HepG2 (cell line): ENCODE measurements around the gene CTSZ. TPM values are rescaled to one million over a fixed set of nuclear protein-coding genes. Genes with fewer than 3 reads are reported as not detected.

Experiments
- CHCHD3 ChIP-seq: sonication (generic); formaldehyde crosslinking; IDR thresholded peaks from 2 replicates; pipeline ENCODE4 v1.8.0; 2022; ENCODE audit warnings: mild to moderate bottlenecking, missing genetic modification reagents, moderate library complexity
- CHD4 ChIP-seq: fragments of 200-600 bp; sonication (generic); IDR thresholded peaks from 2 replicates; pipeline ENCODE4 v1.7.0; 2017; ENCODE audit warnings: mild to moderate bottlenecking, low read length, borderline replicate concordance
- ELF3 ChIP-seq: IDR thresholded peaks from 2 replicates; pipeline ENCODE4 v1.6.1; 2016; ENCODE audit warnings: missing genetic modification reagents, missing compliant biosample characterization
- ELF4 ChIP-seq: sonication (generic); formaldehyde crosslinking; IDR thresholded peaks from 2 replicates; pipeline ENCODE4 v1.5.0; 2020; ENCODE audit warnings: missing genetic modification reagents, mild to moderate bottlenecking, moderate library complexity, borderline replicate concordance
- FOXO1 ChIP-seq: sonication (generic); formaldehyde crosslinking; IDR thresholded peaks from 2 replicates; pipeline ENCODE4 v1.4.0; 2020; ENCODE audit warnings: missing genetic modification reagents
- JUND ChIP-seq: sonication (generic); formaldehyde crosslinking; IDR thresholded peaks from 2 replicates; pipeline ENCODE4 v1.8.0; 2022; ENCODE audit warnings: mild to moderate bottlenecking, missing genetic modification reagents
- MBD4 ChIP-seq: IDR thresholded peaks from 2 replicates; pipeline ENCODE4 v1.6.1; 2012; ENCODE audit warnings: low read length, inconsistent platforms, borderline replicate concordance
- MED8 ChIP-seq: sonication (generic); formaldehyde crosslinking; IDR thresholded peaks from 2 replicates; pipeline ENCODE4 v1.8.1; 2023; ENCODE audit warnings: mild to moderate bottlenecking, missing genetic modification reagents; ENCODE audit not compliant: insufficient replicate concordance
- NCOA1 ChIP-seq: sonication (generic); formaldehyde crosslinking; IDR thresholded peaks from 2 replicates; pipeline ENCODE4 v1.9.0; 2021; ENCODE audit warnings: missing genetic modification reagents
- NFE2 ChIP-seq: sonication (generic); formaldehyde crosslinking; IDR thresholded peaks from 2 replicates; pipeline ENCODE4 v1.4.0; 2020; ENCODE audit warnings: missing genetic modification reagents
- NR2F2 ChIP-seq: IDR thresholded peaks from 2 replicates; pipeline ENCODE4 v1.6.1; 2012; ENCODE audit warnings: low read depth, inconsistent platforms, borderline replicate concordance
- PCBP1 ChIP-seq: fragments of 200-400 bp; formaldehyde crosslinking; IDR thresholded peaks from 2 replicates; pipeline ENCODE4 v1.6.1; 2017; ENCODE audit warnings: mild to moderate bottlenecking, low read depth, low read length, borderline replicate concordance
- RAD51 ChIP-seq: fragments of 450-650 bp; IDR thresholded peaks from 2 replicates; pipeline ENCODE4 v1.6.1; 2016; ENCODE audit warnings: borderline replicate concordance
- RBFOX2 ChIP-seq: fragments of 200-400 bp; formaldehyde crosslinking; IDR thresholded peaks from 2 replicates; pipeline ENCODE4 v1.6.1; 2017; ENCODE audit warnings: low read depth, mild to moderate bottlenecking, low read length
- SCMH1 ChIP-seq: sonication (generic); formaldehyde crosslinking; IDR thresholded peaks from 2 replicates; pipeline ENCODE4 v1.9.0; 2021; ENCODE audit warnings: missing genetic modification reagents, mild to moderate bottlenecking, borderline replicate concordance
- SMAD9 ChIP-seq: sonication (generic); formaldehyde crosslinking; IDR thresholded peaks from 2 replicates; pipeline ENCODE4 v1.5.1; 2020; ENCODE audit warnings: mild to moderate bottlenecking, missing genetic modification reagents
- SP140L ChIP-seq: sonication (generic); formaldehyde crosslinking; IDR thresholded peaks from 2 replicates; pipeline ENCODE4 v1.4.0; 2020; ENCODE audit warnings: missing genetic modification reagents, borderline replicate concordance
- STAT5B ChIP-seq: sonication (generic); formaldehyde crosslinking; IDR thresholded peaks from 2 replicates; pipeline ENCODE4 v1.4.0; 2020; ENCODE audit warnings: missing genetic modification reagents
- U2AF1 ChIP-seq: fragments of 200-400 bp; formaldehyde crosslinking; optimal IDR thresholded peaks from 2 replicates; pipeline ENCODE3; 2017; ENCODE audit warnings: mild to moderate bottlenecking, low read depth, low read length
- ZBTB1 ChIP-seq: sonication (generic); formaldehyde crosslinking; IDR thresholded peaks from 2 replicates; pipeline ENCODE4 v1.4.0; 2020; ENCODE audit warnings: missing genetic modification reagents, borderline replicate concordance
- ZNF234 ChIP-seq: sonication (generic); formaldehyde crosslinking; conservative IDR thresholded peaks from 2 replicates; pipeline ENCODE4 v1.5.1; 2020; ENCODE audit warnings: mild to moderate bottlenecking, missing genetic modification reagents
- ZNF274 ChIP-seq: sonication (generic); formaldehyde crosslinking; IDR thresholded peaks from 2 replicates; pipeline ENCODE4 v1.5.1; 2020; ENCODE audit warnings: mild to moderate bottlenecking, missing genetic modification reagents
- ZNF644 ChIP-seq: IDR thresholded peaks from 2 replicates; pipeline ENCODE4 v1.6.1; 2016; ENCODE audit warnings: low read depth
- ZNF780A ChIP-seq: sonication (generic); formaldehyde crosslinking; IDR thresholded peaks from 2 replicates; pipeline ENCODE4 v1.8.0; 2022; ENCODE audit warnings: mild to moderate bottlenecking, missing genetic modification reagents, moderate library complexity
- ZSCAN12 ChIP-seq: sonication (generic); formaldehyde crosslinking; IDR thresholded peaks from 2 replicates; pipeline ENCODE4 v1.9.0; 2021; ENCODE audit warnings: mild to moderate bottlenecking, missing genetic modification reagents
- ZSCAN22 ChIP-seq: sonication (generic); formaldehyde crosslinking; IDR thresholded peaks from 2 replicates; pipeline ENCODE4 v1.4.0; 2020; ENCODE audit warnings: mild to moderate bottlenecking, missing genetic modification reagents
- polyA plus RNA-seq, 8 experiments: library from polyadenylated mRNA; depleted of rRNA in 3 of 8; stranded (reverse) in 7 of 8; unstranded in 1 of 8; fragments of >200 nt; fragmentation: Illumina TruSeq in 4 of 8; extraction: Trizol in 4 of 8; gene quantifications; 2 replicates each; pipeline versions ENCODE4 v1.2.1 to v1.2.3, GENCODE V29; 2011 to 2016; ENCODE audit warnings: low read depth in 4 of 8, missing spikeins in 1 of 8, mixed read lengths in 1 of 8; ENCODE audit not compliant: insufficient read depth in 1 of 8
- total RNA-seq, 5 experiments: library from RNA; depleted of rRNA; stranded (reverse); fragments of >200 nt; fragmentation: Illumina TruSeq; extraction: Trizol; gene quantifications; 2 replicates each; pipeline ENCODE4 v1.2.3, GENCODE V29; 2016; ENCODE audit warnings: low read depth in 1 of 5
- TF ChIP-seq, protein P1 (sequence below): sonication (generic); formaldehyde crosslinking; IDR thresholded peaks from 2 replicates; pipeline ENCODE4 v1.4.0; 2020; ENCODE audit warnings: missing genetic modification reagents
- TF ChIP-seq, protein P2 (sequence below): sonication (generic); formaldehyde crosslinking; IDR thresholded peaks from 2 replicates; pipeline ENCODE4 v1.8.0; 2022; ENCODE audit warnings: missing genetic modification reagents, mild to moderate bottlenecking, moderate library complexity, borderline replicate concordance
- TF ChIP-seq, protein P3 (sequence below): fragments of 450-650 bp; IDR thresholded peaks from 2 replicates; pipeline ENCODE4 v1.6.1; 2016

Gene CTSZ
- total and polyA plus RNA-seq, 2 of the 13 experiments (the other 11 are each of a cell fraction or from before 2014, with no cell fraction given), result 0.33 TPM; not detected in 1

DNA sequence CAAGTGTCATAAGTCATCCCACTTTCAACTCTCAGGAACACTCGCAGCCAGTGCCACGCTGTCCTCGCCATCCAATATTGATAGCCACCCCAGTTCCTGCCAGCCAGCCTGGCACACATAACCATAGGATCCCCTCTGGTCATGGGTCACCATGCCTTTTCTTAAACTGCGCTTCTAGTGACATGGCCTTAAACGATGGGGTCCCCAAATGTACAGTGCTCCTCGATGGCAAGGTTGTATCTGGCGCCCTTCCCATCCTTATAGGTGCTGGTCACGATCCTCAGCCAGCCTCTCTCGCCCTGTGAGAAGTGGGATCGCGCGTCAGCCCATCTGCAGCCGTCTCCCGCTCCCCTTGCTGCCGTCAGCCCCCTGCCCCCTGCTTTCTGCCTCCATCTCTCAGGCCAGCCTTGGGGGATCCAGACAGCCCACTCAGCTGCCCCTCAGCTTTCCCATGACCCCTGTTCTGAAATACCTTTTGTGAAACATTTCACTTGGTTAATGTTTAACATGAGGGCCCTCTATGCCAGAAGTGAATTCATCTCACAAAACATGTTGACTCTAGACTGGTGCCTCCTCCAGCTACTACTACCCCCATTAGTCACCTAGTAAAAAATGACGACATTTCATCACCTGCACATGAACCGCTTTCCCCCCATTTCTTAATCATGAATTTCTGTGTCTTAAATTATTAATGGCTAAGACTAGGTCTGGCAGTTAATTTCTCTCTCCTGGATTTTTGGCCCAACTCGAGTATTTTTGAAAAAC lies 11.4 kb downstream of the CTSZ start (continued):
- TF ChIP-seq MBD4, result no peak
- TF ChIP-seq ELF4 (CRISPR knock-in tag), result no peak
- TF ChIP-seq ZBTB1 (CRISPR knock-in tag), result no peak
- TF ChIP-seq ZNF780A (CRISPR knock-in tag), result no peak
- TF ChIP-seq U2AF1, result no peak
- 0 out of 2 replicates have a peak, but pooled peaks have one; percentile 35 for TF ChIP-seq SP140L
- TF ChIP-seq CHCHD3, result no peak
- TF ChIP-seq SCMH1 (CRISPR knock-in tag), result no peak
- TF ChIP-seq ZSCAN12 (CRISPR knock-in tag), result no peak
- peak; percentile 76; the same call in 1 of the 2 replicates for TF ChIP-seq NCOA1 (CRISPR knock-in tag)
- TF ChIP-seq, protein P1, sequence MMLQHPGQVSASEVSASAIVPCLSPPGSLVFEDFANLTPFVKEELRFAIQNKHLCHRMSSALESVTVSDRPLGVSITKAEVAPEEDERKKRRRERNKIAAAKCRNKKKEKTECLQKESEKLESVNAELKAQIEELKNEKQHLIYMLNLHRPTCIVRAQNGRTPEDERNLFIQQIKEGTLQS (CRISPR knock-in tag), result peak; percentile 56; the same call in 1 of the 2 replicates
- no peak for TF ChIP-seq ZNF644 (CRISPR knock-in tag)
- TF ChIP-seq CHD4, result peak; percentile 70; the same call in 1 of the 2 replicates
- TF ChIP-seq FOXO1 (CRISPR knock-in tag), result no peak; the same call in 1 of the 2 replicates
- TF ChIP-seq, protein P2, sequence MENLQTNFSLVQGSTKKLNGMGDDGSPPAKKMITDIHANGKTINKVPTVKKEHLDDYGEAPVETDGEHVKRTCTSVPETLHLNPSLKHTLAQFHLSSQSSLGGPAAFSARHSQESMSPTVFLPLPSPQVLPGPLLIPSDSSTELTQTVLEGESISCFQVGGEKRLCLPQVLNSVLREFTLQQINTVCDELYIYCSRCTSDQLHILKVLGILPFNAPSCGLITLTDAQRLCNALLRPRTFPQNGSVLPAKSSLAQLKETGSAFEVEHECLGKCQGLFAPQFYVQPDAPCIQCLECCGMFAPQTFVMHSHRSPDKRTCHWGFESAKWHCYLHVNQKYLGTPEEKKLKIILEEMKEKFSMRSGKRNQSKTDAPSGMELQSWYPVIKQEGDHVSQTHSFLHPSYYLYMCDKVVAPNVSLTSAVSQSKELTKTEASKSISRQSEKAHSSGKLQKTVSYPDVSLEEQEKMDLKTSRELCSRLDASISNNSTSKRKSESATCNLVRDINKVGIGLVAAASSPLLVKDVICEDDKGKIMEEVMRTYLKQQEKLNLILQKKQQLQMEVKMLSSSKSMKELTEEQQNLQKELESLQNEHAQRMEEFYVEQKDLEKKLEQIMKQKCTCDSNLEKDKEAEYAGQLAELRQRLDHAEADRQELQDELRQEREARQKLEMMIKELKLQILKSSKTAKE (CRISPR knock-in tag), result peak; percentile 58
- no peak for TF ChIP-seq STAT5B
- no peak for TF ChIP-seq SMAD9 (CRISPR knock-in tag)
- TF ChIP-seq ZNF234 (CRISPR knock-in tag), result no peak
- TF ChIP-seq JUND (CRISPR knock-in tag), result peak; percentile 54; the same call in 1 of the 2 replicates
- TF ChIP-seq RBFOX2, result no peak; the same call in 1 of the 2 replicates
- no peak for TF ChIP-seq MED8 (CRISPR knock-in tag)
- no peak for TF ChIP-seq RAD51
- peak; percentile 55; the same call in 1 of the 2 replicates for TF ChIP-seq ZNF274
- TF ChIP-seq ZSCAN22, result no peak
- TF ChIP-seq NR2F2, result 0 out of 2 replicates have a peak, but pooled peaks have one; percentile 13
- no peak for TF ChIP-seq PCBP1
- TF ChIP-seq ELF3, result peak; percentile 58; the same call in 1 of the 2 replicates
- TF ChIP-seq, protein P3, sequence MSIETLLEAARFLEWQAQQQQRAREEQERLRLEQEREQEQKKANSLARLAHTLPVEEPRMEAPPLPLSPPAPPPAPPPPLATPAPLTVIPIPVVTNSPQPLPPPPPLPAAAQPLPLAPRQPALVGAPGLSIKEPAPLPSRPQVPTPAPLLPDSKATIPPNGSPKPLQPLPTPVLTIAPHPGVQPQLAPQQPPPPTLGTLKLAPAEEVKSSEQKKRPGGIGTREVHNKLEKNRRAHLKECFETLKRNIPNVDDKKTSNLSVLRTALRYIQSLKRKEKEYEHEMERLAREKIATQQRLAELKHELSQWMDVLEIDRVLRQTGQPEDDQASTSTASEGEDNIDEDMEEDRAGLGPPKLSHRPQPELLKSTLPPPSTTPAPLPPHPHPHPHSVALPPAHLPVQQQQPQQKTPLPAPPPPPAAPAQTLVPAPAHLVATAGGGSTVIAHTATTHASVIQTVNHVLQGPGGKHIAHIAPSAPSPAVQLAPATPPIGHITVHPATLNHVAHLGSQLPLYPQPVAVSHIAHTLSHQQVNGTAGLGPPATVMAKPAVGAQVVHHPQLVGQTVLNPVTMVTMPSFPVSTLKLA, result no peak
- no peak for TF ChIP-seq NFE2 (CRISPR knock-in tag)
